GM12875 (cell line): ENCODE data around the gene UHRF1.

Experiments used
- H3K4me3 ChIP-seq: one replicate; pipeline ENCODE4 v1.5.1; 2011; ENCODE audit warnings: low read depth, low read length, control low read depth
- CTCF ChIP-seq: IDR thresholded peaks from 2 replicates; pipeline ENCODE4 v1.5.1; 2011; ENCODE audit warnings: low read depth, mild to moderate bottlenecking, control low read depth, inconsistent platforms, low read length, moderate library complexity, borderline replicate concordance; ENCODE audit not compliant: insufficient read depth

UHRF1 gene

GRCh38 chr19:4987692-4988370 lies 78.5 kb downstream of the UHRF1 start:
- no peak for TF ChIP-seq CTCF
- no peak overlapping the region for H3K4me3 ChIP-seq

DNA sequence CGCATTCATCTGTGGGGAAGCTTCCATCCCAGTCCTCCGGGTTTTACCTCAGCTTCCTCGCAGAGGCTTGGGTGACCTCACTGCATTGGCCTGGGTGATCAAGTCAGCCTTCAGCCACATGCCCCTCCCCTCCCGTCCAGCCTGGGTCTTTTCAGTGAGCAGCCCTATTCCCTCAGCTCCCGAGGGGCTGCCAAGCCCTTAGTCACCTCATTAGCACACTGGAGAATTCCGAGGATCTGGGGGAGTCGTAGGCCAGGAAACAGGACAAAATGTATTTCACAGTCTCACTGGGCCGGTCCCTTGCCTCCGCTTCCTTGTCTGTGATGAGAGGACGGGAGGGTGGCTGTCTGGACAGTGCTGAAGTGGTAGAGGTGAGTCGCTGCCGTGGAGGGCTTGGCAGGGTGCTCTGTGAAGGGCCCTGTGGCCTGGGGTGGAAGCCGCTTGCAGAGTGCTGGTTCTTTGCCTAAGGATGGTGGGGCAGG lies 79.5 kb downstream of the UHRF1 start:
- H3K4me3 ChIP-seq: no peak overlapping the region
- no peak for TF ChIP-seq CTCF

DNA sequence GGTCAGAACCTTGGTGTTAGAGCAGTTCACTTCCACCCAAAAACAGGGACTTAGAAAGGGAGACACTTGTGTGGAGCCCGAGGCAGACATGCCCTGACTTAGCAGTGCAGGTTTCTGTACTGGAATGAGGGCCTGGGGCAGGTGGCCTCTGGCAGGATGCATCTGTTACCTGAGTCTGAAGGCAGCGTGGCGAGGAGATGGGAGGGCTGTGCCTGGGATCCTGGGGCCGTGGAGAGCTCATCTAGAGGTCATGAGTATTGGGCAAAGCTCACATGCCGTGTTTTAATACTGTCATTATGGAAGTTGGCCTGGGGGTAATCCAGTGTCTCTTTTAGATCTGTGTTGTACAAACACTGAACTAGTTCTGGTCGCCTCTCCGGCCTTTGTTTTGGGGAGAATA lies 81.0 kb downstream of the UHRF1 start:
- TF ChIP-seq CTCF: no peak
- no peak overlapping the region for H3K4me3 ChIP-seq

DNA sequence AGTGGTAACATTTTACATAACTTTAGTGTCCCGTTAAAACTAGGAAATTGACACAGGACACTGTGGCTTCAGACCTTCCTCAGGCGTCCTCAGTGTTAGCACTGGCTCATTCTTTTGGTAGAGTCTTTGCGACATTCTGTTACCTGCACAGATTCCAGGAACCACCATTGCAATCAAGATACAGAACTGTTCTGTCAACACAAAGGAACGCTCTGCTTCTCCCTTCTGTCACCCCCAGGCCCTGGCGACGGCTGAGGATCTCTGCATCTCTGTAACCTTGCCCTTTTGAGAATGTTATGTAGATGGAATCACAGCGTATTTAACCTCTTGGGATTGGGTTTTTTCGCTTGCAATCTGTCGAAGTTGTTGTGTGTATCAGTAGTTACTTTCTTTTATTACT lies 82.2 kb downstream of the UHRF1 start:
- TF ChIP-seq CTCF: no peak
- no peak overlapping the region for H3K4me3 ChIP-seq

- no peak overlapping the region for H3K4me3 ChIP-seq
- no peak for TF ChIP-seq CTCF
Observed at GRCh38 chr19:4991996-4992698, 82.8 kb downstream of the UHRF1 start.

GRCh38 chr19:4993683-4994082 lies 84.4 kb downstream of the UHRF1 start:
- TF ChIP-seq CTCF: no peak
- no peak overlapping the region for H3K4me3 ChIP-seq

DNA sequence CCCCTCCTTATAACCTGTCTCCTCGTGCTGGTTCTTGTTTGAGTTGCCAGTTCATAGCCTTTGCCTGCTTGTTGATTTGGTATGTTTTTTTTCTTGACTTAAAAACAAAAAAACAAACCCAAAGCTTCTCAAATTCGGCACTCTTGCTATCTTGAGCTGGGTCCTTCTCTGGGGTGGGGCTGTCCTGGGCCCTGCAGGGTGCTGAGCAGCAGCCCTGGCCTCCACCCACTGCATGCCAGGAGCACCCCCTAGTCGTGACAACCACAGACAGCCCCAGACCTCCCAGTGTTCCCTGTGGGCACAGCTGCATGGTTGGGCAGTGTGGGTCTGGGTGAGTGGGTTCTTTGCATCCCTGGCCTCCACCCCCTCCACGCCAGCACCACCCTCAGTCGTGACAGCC lies 87.4 kb downstream of the UHRF1 start:
- no peak for TF ChIP-seq CTCF
- no peak overlapping the region for H3K4me3 ChIP-seq
